IPS-NIHi11 (cell line): ENCODE data around the gene NKTR.

ENCODE experiments used
- DNase-seq: peaks from one replicate; pipeline ENCODE4 v3.0.0; 2012; ENCODE audit warnings: mixed read lengths, low spot score

Gene NKTR

GRCh38 chr3:42649783-42650182 lies 49.3 kb downstream of the NKTR start:
- DNase-seq, result no peak

- no peak for DNase-seq
Observed at GRCh38 chr3:42651248-42652091, 51.0 kb downstream of the NKTR start.

- DNase-seq, result no peak
Observed at GRCh38 chr3:42652251-42652610, 51.7 kb downstream of the NKTR start.

- DNase-seq, result peak; percentile 35
Observed at GRCh38 chr3:42652611-42653302, 52.3 kb downstream of the NKTR start.

- no peak for DNase-seq
Observed at GRCh38 chr3:42653303-42653559, 52.7 kb downstream of the NKTR start.

- DNase-seq, result peak; percentile 50
Observed at GRCh38 chr3:42653560-42654330, 53.3 kb downstream of the NKTR start, which contains the start of gene ZBTB47. ZBTB47 (plus strand) TSS chr3:42653697; CDS start chr3:42658356, 4,659 bp downstream.

GRCh38 chr3:42654331-42655201 lies 54.1 kb downstream of the NKTR start:
- peak; percentile 91 for DNase-seq

- peak; percentile 50 for DNase-seq
Observed at GRCh38 chr3:42655331-42655888, 54.9 kb downstream of the NKTR start.

- no peak for DNase-seq
Observed at GRCh38 chr3:42655980-42656679, 55.6 kb downstream of the NKTR start.

- no peak for DNase-seq
Observed at GRCh38 chr3:42656680-42657610, 56.5 kb downstream of the NKTR start.

- no peak for DNase-seq
Observed at GRCh38 chr3:42657675-42658074, 57.2 kb downstream of the NKTR start.

GRCh38 chr3:42658091-42658770 lies 57.7 kb downstream of the NKTR start:
- DNase-seq, result no peak

- DNase-seq, result no peak
Observed at GRCh38 chr3:42658771-42659390, 58.4 kb downstream of the NKTR start.

- no peak for DNase-seq
Observed at GRCh38 chr3:42659451-42660130, 59.1 kb downstream of the NKTR start.

GRCh38 chr3:42660131-42660715 lies 59.7 kb downstream of the NKTR start:
- DNase-seq, result no peak

- peak; percentile 41 for DNase-seq
Observed at GRCh38 chr3:42660898-42661297, 60.4 kb downstream of the NKTR start.

GRCh38 chr3:42661593-42662022 lies 61.1 kb downstream of the NKTR start:
- DNase-seq, result no peak
